Suppressor macrophage (primary cell): ENCODE results near the gene MED31.
"Not testable (repeated sequence)": the region's sequence is repeated elsewhere in the genome, so short reads cannot be mapped to it uniquely, and the experiment has no call there.

Experiments
- DNase-seq, 4 experiments: peaks; one replicate each; pipeline ENCODE4 v3.0.0-alpha.2; 2020 to 2022

Gene MED31

GRCh38 chr17:6677158-6677831 lies 25.9 kb upstream of the MED31 start:
- no peak for DNase-seq

- no peak for DNase-seq
Measured at GRCh38 chr17:6676802-6677157, 25.4 kb upstream of the MED31 start.

GRCh38 chr17:6675201-6675825 lies 23.9 kb upstream of the MED31 start:
- DNase-seq = no peak

- DNase-seq = no peak
Measured at GRCh38 chr17:6674586-6674985, 23.2 kb upstream of the MED31 start.

GRCh38 chr17:6671431-6671830 lies 20.0 kb upstream of the MED31 start:
- DNase-seq = no peak

- DNase-seq = no peak
Measured at GRCh38 chr17:6670999-6671398, 19.6 kb upstream of the MED31 start.

GRCh38 chr17:6670571-6670970 lies 19.2 kb upstream of the MED31 start:
- no peak for DNase-seq

- DNase-seq = no peak
Measured at GRCh38 chr17:6669479-6670212, 18.2 kb upstream of the MED31 start.

GRCh38 chr17:6668727-6669425 lies 17.5 kb upstream of the MED31 start:
- no peak for DNase-seq

GRCh38 chr17:6668219-6668618 lies 16.8 kb upstream of the MED31 start:
- DNase-seq = no peak

GRCh38 chr17:6667516-6667915 lies 16.1 kb upstream of the MED31 start:
- no peak for DNase-seq

GRCh38 chr17:6666557-6666956 lies 15.2 kb upstream of the MED31 start:
- DNase-seq = no peak

- peak; percentile 81 to 90 (median 84) for DNase-seq
Measured at GRCh38 chr17:6666077-6666521, 14.7 kb upstream of the MED31 start.

GRCh38 chr17:6663200-6663599 lies 11.8 kb upstream of the MED31 start:
- DNase-seq = not testable (repeated sequence)

GRCh38 chr17:6661464-6661848 lies 10.1 kb upstream of the MED31 start:
- DNase-seq = peak in 1 of 4 experiments; percentile 12

GRCh38 chr17:6660805-6661463 lies 9.5 kb upstream of the MED31 start:
- DNase-seq = peak; percentile 75 to 89 (median 86)

GRCh38 chr17:6660101-6660500 lies 8.7 kb upstream of the MED31 start:
- DNase-seq = peak; percentile 54 to 72 (median 66)

- not testable (repeated sequence) for DNase-seq
Measured at GRCh38 chr17:6658411-6658810, 7.0 kb upstream of the MED31 start.

- DNase-seq = no peak
Measured at GRCh38 chr17:6657633-6658287, 6.4 kb upstream of the MED31 start.

GRCh38 chr17:6656797-6657632 lies 5.6 kb upstream of the MED31 start:
- not testable (repeated sequence) for DNase-seq

- DNase-seq = not testable (repeated sequence)
Measured at GRCh38 chr17:6655732-6656361, 4.4 kb upstream of the MED31 start.
